ENCODE data around the gene CAPN6.

Gene CAPN6

GRCh38 chrX:111309083-111309482, 38.8 kb upstream of the CAPN6 start:
- H3K27ac ChIP-seq (ENCODE audit: low read depth, low read length), result no peak overlapping the region
- H3K4me2 ChIP-seq (ENCODE audit: low read length), result no peak overlapping the region
- H3K9me3 ChIP-seq (ENCODE audit: control insufficient read depth, insufficient read depth, low read length), result no peaks in the 10 kb centered on the region
- no peaks in the 10 kb centered on the region for H3K9me2 ChIP-seq (replicated peaks; ENCODE audit: control insufficient read depth, low read length)
- no peaks in the 10 kb centered on the region for H4K20me1 ChIP-seq (ENCODE audit: control insufficient read depth, insufficient read depth, low read depth, low read length)
- TF ChIP-seq EZH2phosphoT487 (IDR thresholded peaks at IDR 0.05; ENCODE audit: borderline replicate concordance, low read length), result no peak
- TF ChIP-seq, protein P1, sequence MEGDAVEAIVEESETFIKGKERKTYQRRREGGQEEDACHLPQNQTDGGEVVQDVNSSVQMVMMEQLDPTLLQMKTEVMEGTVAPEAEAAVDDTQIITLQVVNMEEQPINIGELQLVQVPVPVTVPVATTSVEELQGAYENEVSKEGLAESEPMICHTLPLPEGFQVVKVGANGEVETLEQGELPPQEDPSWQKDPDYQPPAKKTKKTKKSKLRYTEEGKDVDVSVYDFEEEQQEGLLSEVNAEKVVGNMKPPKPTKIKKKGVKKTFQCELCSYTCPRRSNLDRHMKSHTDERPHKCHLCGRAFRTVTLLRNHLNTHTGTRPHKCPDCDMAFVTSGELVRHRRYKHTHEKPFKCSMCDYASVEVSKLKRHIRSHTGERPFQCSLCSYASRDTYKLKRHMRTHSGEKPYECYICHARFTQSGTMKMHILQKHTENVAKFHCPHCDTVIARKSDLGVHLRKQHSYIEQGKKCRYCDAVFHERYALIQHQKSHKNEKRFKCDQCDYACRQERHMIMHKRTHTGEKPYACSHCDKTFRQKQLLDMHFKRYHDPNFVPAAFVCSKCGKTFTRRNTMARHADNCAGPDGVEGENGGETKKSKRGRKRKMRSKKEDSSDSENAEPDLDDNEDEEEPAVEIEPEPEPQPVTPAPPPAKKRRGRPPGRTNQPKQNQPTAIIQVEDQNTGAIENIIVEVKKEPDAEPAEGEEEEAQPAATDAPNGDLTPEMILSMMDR (IDR thresholded peaks at IDR 0.05; ENCODE audit: low read depth, low read length, poor library complexity, severe bottlenecking), result no peak
- no peaks in the 10 kb centered on the region for H3K36me3 ChIP-seq (ENCODE audit: control insufficient read depth, low read length)
- no peaks in the 10 kb centered on the region for H3F3A ChIP-seq (ENCODE audit: control insufficient read depth, insufficient read depth)
- H3K79me2 ChIP-seq (ENCODE audit: control insufficient read depth, low read length), result no peaks in the 10 kb centered on the region
- H3K4me3 ChIP-seq (ENCODE audit: low read length), result no peak overlapping the region
- no peaks in the 10 kb centered on the region for H3K4me1 ChIP-seq (ENCODE audit: control insufficient read depth, low read length)
- no peaks in the 10 kb centered on the region for H3K27me3 ChIP-seq (ENCODE audit: control insufficient read depth, low read length)

DNA sequence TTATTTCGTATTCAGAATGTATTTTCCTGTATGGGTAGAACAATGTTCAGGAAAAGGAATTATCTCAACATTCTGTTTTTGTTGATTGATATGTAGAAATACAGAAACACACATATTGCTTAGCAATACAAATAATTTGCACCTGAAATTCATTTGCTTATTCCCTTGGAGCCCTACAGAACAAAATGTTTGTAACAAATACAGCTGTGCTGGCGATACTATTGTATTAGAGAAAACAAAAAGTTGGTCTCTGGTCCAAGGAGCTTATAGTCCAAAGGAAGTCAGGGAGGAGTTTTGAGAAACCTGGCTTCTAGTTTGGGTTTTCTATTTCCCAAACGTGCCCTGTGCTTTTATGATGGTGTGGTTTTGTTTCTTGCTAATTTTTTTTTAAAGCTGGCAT, 37.8 kb upstream of the CAPN6 start:
- Histone ChIP-seq H3K9me3 (ENCODE audit: control insufficient read depth, insufficient read depth, low read length) (no peaks in the 10 kb centered on the region), H3K79me2 (ENCODE audit: control insufficient read depth, low read length) (no peaks in the 10 kb centered on the region), H3K9me2 (replicated peaks; ENCODE audit: control insufficient read depth, low read length) (no peaks in the 10 kb centered on the region), H3K4me2 (ENCODE audit: low read length) (no peak overlapping the region), H3K36me3 (ENCODE audit: control insufficient read depth, low read length) (no peaks in the 10 kb centered on the region), H3K27ac (ENCODE audit: low read depth, low read length) (no peak overlapping the region), H3K4me1 (ENCODE audit: control insufficient read depth, low read length) (no peaks in the 10 kb centered on the region), H3K4me3 (ENCODE audit: low read length) (no peak overlapping the region), H3F3A (ENCODE audit: control insufficient read depth, insufficient read depth) (no peaks in the 10 kb centered on the region), H3K27me3 (ENCODE audit: control insufficient read depth, low read length) (no peaks in the 10 kb centered on the region), H4K20me1 (ENCODE audit: control insufficient read depth, insufficient read depth, low read depth, low read length) (no peaks in the 10 kb centered on the region)
- TF ChIP-seq EZH2phosphoT487 (IDR thresholded peaks at IDR 0.05; ENCODE audit: borderline replicate concordance, low read length), result no peak
- TF ChIP-seq, protein P1 (IDR thresholded peaks at IDR 0.05; ENCODE audit: low read depth, low read length, poor library complexity, severe bottlenecking), result no peak

GRCh38 chrX:111302284-111302683, 32.0 kb upstream of the CAPN6 start:
- no peaks in the 10 kb centered on the region for H3K9me2 ChIP-seq (replicated peaks; ENCODE audit: control insufficient read depth, low read length)
- TF ChIP-seq, protein P1 (IDR thresholded peaks at IDR 0.05; ENCODE audit: low read depth, low read length, poor library complexity, severe bottlenecking), result no peak
- no peak for TF ChIP-seq EZH2phosphoT487 (IDR thresholded peaks at IDR 0.05; ENCODE audit: borderline replicate concordance, low read length)
- H3K4me1 ChIP-seq (ENCODE audit: control insufficient read depth, low read length), result no peaks in the 10 kb centered on the region

DNA sequence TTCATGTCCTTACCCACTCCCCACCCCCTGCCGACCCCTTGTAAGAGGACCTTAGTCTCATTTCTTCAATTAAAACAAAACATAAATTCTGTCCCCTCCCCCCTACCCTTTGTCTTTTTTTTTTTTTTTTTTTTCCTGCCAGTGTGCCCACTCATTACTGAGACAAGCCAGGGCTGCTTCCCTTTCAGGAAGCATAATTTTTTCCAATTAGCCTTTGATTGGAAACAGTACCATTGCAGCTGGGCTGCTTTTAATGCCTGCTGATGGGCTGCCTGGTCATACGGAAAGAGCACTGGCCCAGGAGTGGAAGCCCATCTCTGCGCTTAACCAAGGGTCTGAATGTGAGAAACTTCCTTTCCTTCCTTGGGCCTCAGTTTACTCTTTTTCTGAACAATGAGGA, 18.6 kb upstream of the CAPN6 start:
- Histone ChIP-seq H3F3A (ENCODE audit: control insufficient read depth, insufficient read depth) (no peaks in the 10 kb centered on the region), H3K4me1 (ENCODE audit: control insufficient read depth, low read length) (no peaks in the 10 kb centered on the region), H3K9me2 (replicated peaks; ENCODE audit: control insufficient read depth, low read length) (no peaks in the 10 kb centered on the region), H3K4me3 (ENCODE audit: low read length) (no peak overlapping the region), H4K20me1 (ENCODE audit: control insufficient read depth, insufficient read depth, low read depth, low read length) (no peaks in the 10 kb centered on the region), H3K27me3 (ENCODE audit: control insufficient read depth, low read length) (no peaks in the 10 kb centered on the region), H3K4me2 (ENCODE audit: low read length) (no peak overlapping the region), H3K36me3 (ENCODE audit: control insufficient read depth, low read length) (no peaks in the 10 kb centered on the region), H3K27ac (ENCODE audit: low read depth, low read length) (no peak overlapping the region), H3K79me2 (ENCODE audit: control insufficient read depth, low read length) (no peaks in the 10 kb centered on the region), H3K9me3 (ENCODE audit: control insufficient read depth, insufficient read depth, low read length) (no peaks in the 10 kb centered on the region)
- TF ChIP-seq EZH2phosphoT487 (IDR thresholded peaks at IDR 0.05; ENCODE audit: borderline replicate concordance, low read length), result no peak
- TF ChIP-seq, protein P1 (IDR thresholded peaks at IDR 0.05; ENCODE audit: low read depth, low read length, poor library complexity, severe bottlenecking), result no peak

More at GRCh38 chrX:111302284-111302683, 32.0 kb upstream of the CAPN6 start:
- Histone ChIP-seq H3K36me3 (ENCODE audit: control insufficient read depth, low read length) (no peaks in the 10 kb centered on the region), H4K20me1 (ENCODE audit: control insufficient read depth, insufficient read depth, low read depth, low read length) (no peaks in the 10 kb centered on the region), H3K79me2 (ENCODE audit: control insufficient read depth, low read length) (no peaks in the 10 kb centered on the region), H3K4me2 (ENCODE audit: low read length) (no peak overlapping the region), H3K27ac (ENCODE audit: low read depth, low read length) (no peak overlapping the region), H3K4me3 (ENCODE audit: low read length) (no peak overlapping the region), H3K27me3 (ENCODE audit: control insufficient read depth, low read length) (no peaks in the 10 kb centered on the region), H3K9me3 (ENCODE audit: control insufficient read depth, insufficient read depth, low read length) (no peaks in the 10 kb centered on the region), H3F3A (ENCODE audit: control insufficient read depth, insufficient read depth) (no peaks in the 10 kb centered on the region)

All from DOHH2 (cell line).